GM19351 (cell line): ENCODE data around the gene PTPN3.
A peak's percentile ranks its signal among the peaks of the same experiment; 100 is the strongest.
"Not testable (repeated sequence)": the region's sequence is repeated elsewhere in the genome, so short reads cannot be mapped to it uniquely, and the experiment has no call there.

ENCODE experiments used
- ATAC-seq: cut with Tn5 transposase; IDR thresholded peaks from one replicate; pipeline ENCODE4 v1.9.1; 2021; ENCODE audit warnings: mild to moderate bottlenecking, moderate library complexity; ENCODE audit not compliant: unreplicated experiment

The PTPN3 gene

GRCh38 chr9:109351032-109351431 is 147.1 kb downstream of the PTPN3 start:
- ATAC-seq = peak; percentile 56

- no peak for ATAC-seq
Measured at GRCh38 chr9:109349421-109349846, 148.7 kb downstream of the PTPN3 start.

- ATAC-seq = peak; percentile 52
Measured at GRCh38 chr9:109346904-109347303, 151.2 kb downstream of the PTPN3 start.

GRCh38 chr9:109344866-109345265 is 153.2 kb downstream of the PTPN3 start:
- no peak for ATAC-seq

- no peak for ATAC-seq
Measured at GRCh38 chr9:109342878-109343277, 155.2 kb downstream of the PTPN3 start.

GRCh38 chr9:109341561-109341960 is 156.5 kb downstream of the PTPN3 start:
- no peak for ATAC-seq

GRCh38 chr9:109340979-109341378 is 157.1 kb downstream of the PTPN3 start:
- not testable (repeated sequence) for ATAC-seq

- ATAC-seq = no peak
Measured at GRCh38 chr9:109336409-109336808, 161.7 kb downstream of the PTPN3 start.

- ATAC-seq = no peak
Measured at GRCh38 chr9:109335929-109336328, 162.2 kb downstream of the PTPN3 start.

GRCh38 chr9:109335121-109335520 is 163.0 kb downstream of the PTPN3 start:
- no peak for ATAC-seq

GRCh38 chr9:109331353-109331752 is 166.8 kb downstream of the PTPN3 start:
- ATAC-seq = no peak

- no peak for ATAC-seq
Measured at GRCh38 chr9:109329638-109330258, 168.4 kb downstream of the PTPN3 start.

- ATAC-seq = no peak
Measured at GRCh38 chr9:109328978-109329637, 169.0 kb downstream of the PTPN3 start.
